OCI-LY3 (cell line): Measurements from ENCODE around the gene PAPOLG.

Experiments
- H2AFZ ChIP-seq: fragments of 200-600, 300-600 bp; shearing (Covaris generic); 2 replicates; pipeline ENCODE4 v1.6.0; 2014; ENCODE audit warnings: antibody characterized with exemption, low read depth, low read length
- H3K27ac ChIP-seq: fragments of 200-600, 300-600 bp; sonication (generic); 2 replicates; pipeline ENCODE4 v1.5.1; 2014; ENCODE audit warnings: mild to moderate bottlenecking, low read length, moderate library complexity, mixed read lengths
- H3K27me3 ChIP-seq: fragments of 200-600, 300-600 bp; sonication (generic); 2 replicates; pipeline ENCODE4 v1.6.1; 2014; ENCODE audit warnings: low read depth, low read length, mixed read lengths
- H3K36me3 ChIP-seq: fragments of 200-600, 300-600 bp; sonication (generic); replicated peaks from 2 replicates; pipeline ENCODE3; 2014; ENCODE audit warnings: low read depth, low read length, mixed read lengths
- H3K4me1 ChIP-seq: fragments of 300-600, 200-600 bp; sonication (generic); 2 replicates; pipeline ENCODE4 v1.6.1; 2014; ENCODE audit warnings: low read length, mixed read lengths
- H3K4me2 ChIP-seq: fragments of 200-600, 300-600 bp; sonication (generic); 2 replicates; pipeline ENCODE4 v1.6.1; 2014; ENCODE audit warnings: low read length, mixed read lengths
- H3K4me3 ChIP-seq: fragments of 300-600, 200-600 bp; sonication (generic); 2 replicates; pipeline ENCODE4 v1.5.1; 2014; ENCODE audit warnings: antibody characterized with exemption, mild to moderate bottlenecking, low read length, moderate library complexity
- H3K79me2 ChIP-seq: fragments of 300-600, 200-600 bp; shearing (Covaris generic); 2 replicates; pipeline ENCODE4 v1.6.1; 2014; ENCODE audit warnings: mild to moderate bottlenecking, low read length, mixed read lengths
- H3K9ac ChIP-seq: fragments of 300-600, 200-600 bp; shearing (Covaris generic); 2 replicates; pipeline ENCODE4 v1.6.0; 2014; ENCODE audit warnings: mild to moderate bottlenecking, low read length, moderate library complexity
- H3K9me3 ChIP-seq: fragments of 200-600, 300-600 bp; shearing (Covaris generic); 2 replicates; pipeline ENCODE4 v1.6.1; 2014; ENCODE audit warnings: low read length, mixed read lengths; ENCODE audit not compliant: insufficient read depth
- H4K20me1 ChIP-seq: fragments of 200-600, 300-600 bp; sonication (generic); 2 replicates; pipeline ENCODE4 v1.6.1; 2016; ENCODE audit warnings: low read length, mixed read lengths; ENCODE audit not compliant: insufficient read depth
- CTCF ChIP-seq: fragments of 200-600, 300-600 bp; sonication (generic); IDR thresholded peaks from 2 replicates; pipeline ENCODE4 v1.5.1; 2014; ENCODE audit warnings: antibody characterized with exemption, low read length, low read depth
- EZH2phosphoT487 ChIP-seq: fragments of 200-600 bp; shearing (Covaris generic); IDR thresholded peaks from 2 replicates; pipeline ENCODE4 v1.6.1; 2018; ENCODE audit warnings: antibody characterized with exemption, mixed run types, low read depth

The PAPOLG gene

GRCh38 chr2:60728855-60729254 is 27.2 kb upstream of the PAPOLG start:
- Histone ChIP-seq H3K36me3 (no peaks in the 10 kb centered on the region), H3K9ac (no peak overlapping the region), H3K4me1 (no peaks in the 10 kb centered on the region), H3K4me2 (no peak overlapping the region), H3K79me2 (no peaks in the 10 kb centered on the region), H2AFZ (no peak overlapping the region), H4K20me1 (no peaks in the 10 kb centered on the region), H3K27ac (no peak overlapping the region), H3K9me3 (no peaks in the 10 kb centered on the region), H3K27me3 (no peaks in the 10 kb centered on the region), H3K4me3 (no peak overlapping the region)
- no peak for TF ChIP-seq EZH2phosphoT487
- TF ChIP-seq CTCF, result no peak

DNA sequence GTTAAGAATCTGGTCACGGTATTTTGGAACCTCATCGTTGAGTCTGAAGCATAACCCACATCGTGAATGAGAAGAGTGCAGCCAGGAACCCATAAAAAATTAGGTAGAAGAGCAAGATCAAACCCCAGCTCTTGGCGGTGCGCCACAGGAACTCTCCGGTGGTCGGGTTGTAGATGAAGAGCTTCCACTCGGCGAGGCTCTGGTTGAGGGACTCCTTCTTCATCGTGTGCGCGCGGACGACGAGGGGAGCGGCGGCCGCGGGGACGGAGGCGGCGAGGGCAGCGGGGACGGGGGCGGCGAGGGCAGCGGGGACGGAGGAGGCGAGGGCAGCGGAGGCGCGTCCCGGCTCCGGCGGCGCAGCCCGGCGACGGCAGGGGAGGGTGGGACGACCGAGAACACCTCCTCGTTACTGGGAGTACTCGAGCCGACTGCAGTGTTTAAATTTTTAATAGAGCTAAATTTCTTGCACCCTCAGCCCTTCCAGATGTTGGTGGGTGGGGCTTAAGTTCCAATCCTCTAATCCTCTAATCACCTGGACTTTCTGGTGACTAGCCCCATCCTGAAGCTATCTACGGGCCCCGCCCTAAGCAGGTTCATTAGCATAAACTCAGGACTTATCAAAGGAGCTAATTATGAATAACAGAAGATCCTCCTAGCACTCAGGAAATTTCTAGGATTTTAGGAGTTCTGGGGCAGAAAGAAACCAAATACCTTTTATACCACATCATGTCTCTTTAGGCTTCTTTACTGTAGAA is 20.4 kb upstream of the PAPOLG start:
- no peaks in the 10 kb centered on the region for H3K9me3 ChIP-seq
- H3K27me3 ChIP-seq, result peaks cover 18% of the 10 kb centered on the region
- H3K4me1 ChIP-seq, result no peaks in the 10 kb centered on the region
- H3K36me3 ChIP-seq, result no peaks in the 10 kb centered on the region
- peak overlapping the region; percentile 67 for H3K4me3 ChIP-seq
- no peaks in the 10 kb centered on the region for H3K79me2 ChIP-seq
- peak overlapping the region; percentile 45 for H3K4me2 ChIP-seq
- H3K27ac ChIP-seq, result no peak overlapping the region
- H3K9ac ChIP-seq, result no peak overlapping the region
- TF ChIP-seq EZH2phosphoT487, result no peak
- no peak for TF ChIP-seq CTCF
- 0 out of 2 replicates have a peak overlapping the region, but pooled peaks have one; percentile 13 for H2AFZ ChIP-seq
- no peaks in the 10 kb centered on the region for H4K20me1 ChIP-seq

GRCh38 chr2:60738679-60739078 is 17.4 kb upstream of the PAPOLG start:
- Histone ChIP-seq H3K9me3 (no peaks in the 10 kb centered on the region), H3K27me3 (peaks cover 18% of the 10 kb centered on the region), H3K36me3 (no peaks in the 10 kb centered on the region), H3K4me3 (no peak overlapping the region), H3K79me2 (no peaks in the 10 kb centered on the region), H3K4me2 (no peak overlapping the region), H2AFZ (0 out of 2 replicates have a peak overlapping the region, but pooled peaks have one; percentile 54), H4K20me1 (no peaks in the 10 kb centered on the region), H3K9ac (no peak overlapping the region), H3K4me1 (no peaks in the 10 kb centered on the region), H3K27ac (no peak overlapping the region)
- no peak for TF ChIP-seq EZH2phosphoT487
- TF ChIP-seq CTCF, result no peak

GRCh38 chr2:60739156-60739555 is 16.9 kb upstream of the PAPOLG start:
- Histone ChIP-seq H3K36me3 (no peaks in the 10 kb centered on the region), H3K4me1 (no peaks in the 10 kb centered on the region), H3K9ac (no peak overlapping the region), H3K27me3 (peaks cover 18% of the 10 kb centered on the region), H3K27ac (no peak overlapping the region), H2AFZ (0 out of 2 replicates have a peak overlapping the region, but pooled peaks have one; percentile 54), H3K4me3 (no peak overlapping the region), H4K20me1 (no peaks in the 10 kb centered on the region), H3K9me3 (no peaks in the 10 kb centered on the region), H3K4me2 (no peak overlapping the region), H3K79me2 (no peaks in the 10 kb centered on the region)
- TF ChIP-seq CTCF (no peak), EZH2phosphoT487 (no peak)
